DND-41 (cell line): ENCODE results near the gene MAN2B1.

Experiments used
- EZH2 ChIP-seq: IDR thresholded peaks from 3 replicates; pipeline ENCODE4 v1.6.1; 2012; ENCODE audit warnings: borderline replicate concordance, low read depth, mild to moderate bottlenecking, moderate library complexity, low read length, inconsistent platforms; ENCODE audit not compliant: severe bottlenecking
- TF ChIP-seq, protein P1 (sequence below): IDR thresholded peaks from 2 replicates; pipeline ENCODE4 v1.5.1; 2012; ENCODE audit warnings: borderline replicate concordance, low read length, moderate library complexity, mild to moderate bottlenecking; ENCODE audit not compliant: poor library complexity, severe bottlenecking; ENCODE audit errors: extremely low read depth

DNA sequence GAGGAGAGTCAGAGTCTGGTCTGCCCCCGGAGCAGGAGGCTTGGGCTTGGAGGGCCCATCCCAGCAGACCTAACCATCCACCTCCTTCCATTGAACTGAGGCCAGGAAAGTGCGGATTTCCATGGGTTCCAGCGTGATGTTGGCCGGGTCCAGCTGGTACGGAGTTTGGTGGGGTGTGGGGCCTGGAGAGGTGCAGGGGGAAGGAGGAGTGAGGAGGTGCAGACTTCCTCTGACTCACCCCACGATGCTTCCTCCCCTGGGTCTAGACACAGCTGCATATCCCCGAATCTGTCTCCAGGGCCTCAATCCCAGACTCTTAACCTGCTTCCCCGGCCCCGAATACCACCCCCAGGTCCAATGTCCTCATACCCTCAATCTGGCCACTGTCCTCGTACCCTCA lies 20.0 kb downstream of the MAN2B1 start:
- TF ChIP-seq, protein P1, sequence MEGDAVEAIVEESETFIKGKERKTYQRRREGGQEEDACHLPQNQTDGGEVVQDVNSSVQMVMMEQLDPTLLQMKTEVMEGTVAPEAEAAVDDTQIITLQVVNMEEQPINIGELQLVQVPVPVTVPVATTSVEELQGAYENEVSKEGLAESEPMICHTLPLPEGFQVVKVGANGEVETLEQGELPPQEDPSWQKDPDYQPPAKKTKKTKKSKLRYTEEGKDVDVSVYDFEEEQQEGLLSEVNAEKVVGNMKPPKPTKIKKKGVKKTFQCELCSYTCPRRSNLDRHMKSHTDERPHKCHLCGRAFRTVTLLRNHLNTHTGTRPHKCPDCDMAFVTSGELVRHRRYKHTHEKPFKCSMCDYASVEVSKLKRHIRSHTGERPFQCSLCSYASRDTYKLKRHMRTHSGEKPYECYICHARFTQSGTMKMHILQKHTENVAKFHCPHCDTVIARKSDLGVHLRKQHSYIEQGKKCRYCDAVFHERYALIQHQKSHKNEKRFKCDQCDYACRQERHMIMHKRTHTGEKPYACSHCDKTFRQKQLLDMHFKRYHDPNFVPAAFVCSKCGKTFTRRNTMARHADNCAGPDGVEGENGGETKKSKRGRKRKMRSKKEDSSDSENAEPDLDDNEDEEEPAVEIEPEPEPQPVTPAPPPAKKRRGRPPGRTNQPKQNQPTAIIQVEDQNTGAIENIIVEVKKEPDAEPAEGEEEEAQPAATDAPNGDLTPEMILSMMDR, result no peak
- TF ChIP-seq EZH2, result no peak
